HCT116 (cell line): ENCODE measurements around the gene TNN. TPM values are rescaled to one million over a fixed set of nuclear protein-coding genes. Genes with fewer than 3 reads are reported as not detected.
"Not testable (repeated sequence)": the region's sequence is repeated elsewhere in the genome, so short reads cannot be mapped to it uniquely, and the experiment has no call there.

ENCODE experiments used
- ATAC-seq: fragments of 200-7000 bp; cut with Tn5 transposase; 2 replicates; pipeline ENCODE4 v1.9.1; 2020; ENCODE audit warnings: mild to moderate bottlenecking, moderate library complexity
- BruUV-seq: library from RNA; stranded (reverse); fragments of 400-500 nt; replicated peaks from 2 replicates; lab custom pipeline; 2021; lab: Mats Ljungman, UMichigan
- CTCF ChIA-PET: fragments of 300-600 bp; sonication (Branson Sonifier 250); formaldehyde crosslinking; loops from one replicate; lab custom pipeline; 2021; ENCODE audit warnings: antibody characterized with exemption; lab: Charles Lee
- POLR2A ChIA-PET: fragments of 300-600, 350-600 bp; sonication (Branson Sonifier 250); formaldehyde crosslinking; loops from one replicate; lab custom pipeline; 2021; ENCODE audit warnings: antibody characterized with exemption; lab: Charles Lee
- RAD21 ChIA-PET, 2 experiments: fragments of 300-600 bp; sonication (Branson Sonifier 250); formaldehyde crosslinking; loops; one replicate each; lab custom pipeline; 2023; ENCODE audit warnings: low total read pairs in 2 of 2; ENCODE audit not compliant: uncharacterized antibody in 2 of 2, unreplicated experiment in 2 of 2, low non-redundant PET in 1 of 2; lab: Charles Lee
- DNase-seq: peaks from one replicate; pipeline ENCODE4 v3.0.0-alpha.2; 2010; ENCODE audit warnings: low read depth, low spot score
- H2AFZ ChIP-seq: fragments of 200-600 bp; shearing (Covaris generic), sonication (generic); 2 replicates; pipeline ENCODE4 v1.6.1; 2017; ENCODE audit warnings: low read depth, mixed run types, mixed read lengths, antibody characterized with exemption, low read length; ENCODE audit not compliant: poor library complexity, severe bottlenecking
- H3K27ac ChIP-seq: 2 replicates; pipeline ENCODE4 v1.5.1; 2012; ENCODE audit warnings: low read depth, low read length
- H3K27me3 ChIP-seq: fragments of 200-600 bp; sonication (generic); 2 replicates; pipeline ENCODE4 v1.6.1; 2016; ENCODE audit warnings: mixed run types, low read length, mixed read lengths; ENCODE audit not compliant: insufficient read depth
- H3K36me3 ChIP-seq, 2 experiments: fragments of 200-500 bp in 1 of 2; fragments of 200-600 bp in 1 of 2; sonication (Bioruptor generic) in 1 of 2; sonication (generic) in 1 of 2; 2 replicates each; pipeline versions ENCODE4 v1.5.1 to v1.6.1; 2014 to 2016; ENCODE audit warnings: low read length in 2 of 2, inconsistent platforms in 1 of 2, mixed read lengths in 1 of 2, mixed run types in 1 of 2; ENCODE audit not compliant: insufficient read depth in 2 of 2, control insufficient read depth in 1 of 2
- H3K4me1 ChIP-seq, 2 experiments: fragments of 200-600 bp in 1 of 2; sonication (generic) in 1 of 2; 2 replicates each; pipeline versions ENCODE4 v1.5.1 to v1.6.1; 2012 to 2017; ENCODE audit warnings: low read length in 2 of 2, inconsistent platforms in 1 of 2, mild to moderate bottlenecking in 1 of 2, mixed read lengths in 1 of 2, mixed run types in 1 of 2, moderate library complexity in 1 of 2; ENCODE audit not compliant: insufficient read depth in 2 of 2, control insufficient read depth in 1 of 2
- H3K4me2 ChIP-seq: fragments of 200-600 bp; sonication (generic); 2 replicates; pipeline ENCODE4 v1.6.1; 2017; ENCODE audit warnings: mixed run types, low read length, mixed read lengths
- H3K4me3 ChIP-seq, 2 experiments: fragments of 200-600 bp in 1 of 2; sonication (generic) in 1 of 2; replicated peaks in 1 of 2; 2 replicates each; pipeline ENCODE4 v1.5.1; 2011 to 2016; ENCODE audit warnings: low read length in 2 of 2, control low read depth in 1 of 2, low read depth in 1 of 2, mild to moderate bottlenecking in 1 of 2, mixed read lengths in 1 of 2, mixed run types in 1 of 2
- H3K79me2 ChIP-seq: fragments of 200-600 bp; sonication (generic); 2 replicates; pipeline ENCODE4 v1.6.1; 2017; ENCODE audit warnings: mild to moderate bottlenecking, mixed run types, low read length, moderate library complexity, mixed read lengths; ENCODE audit not compliant: insufficient read depth
- H3K9ac ChIP-seq: fragments of 200-600 bp; sonication (generic); 2 replicates; pipeline ENCODE4 v1.6.1; 2016; ENCODE audit warnings: low read length, mixed read lengths
- H3K9me2 ChIP-seq: fragments of 200-600 bp; sonication (generic), shearing (Covaris generic); 2 replicates; pipeline ENCODE4 v1.6.1; 2017; ENCODE audit warnings: mixed run types, mild to moderate bottlenecking, moderate library complexity; ENCODE audit not compliant: insufficient read depth
- H3K9me3 ChIP-seq, 2 experiments: fragments of 200-500 bp in 1 of 2; fragments of 200-600 bp in 1 of 2; sonication (Bioruptor generic) in 1 of 2; sonication (generic) in 1 of 2; 2 replicates each; pipeline ENCODE4 v1.6.1; 2014 to 2017; ENCODE audit warnings: low read length in 2 of 2, mixed read lengths in 2 of 2, inconsistent platforms in 1 of 2, low read depth in 1 of 2, mild to moderate bottlenecking in 1 of 2, mixed run types in 1 of 2, moderate library complexity in 1 of 2; ENCODE audit not compliant: control insufficient read depth in 1 of 2, insufficient read depth in 1 of 2
- H4K20me1 ChIP-seq: fragments of 200-600 bp; sonication (generic), shearing (Covaris generic); 2 replicates; pipeline ENCODE4 v1.6.1; 2017; ENCODE audit warnings: mixed run types, mild to moderate bottlenecking, moderate library complexity; ENCODE audit not compliant: insufficient read depth
- EZH2 ChIP-seq: fragments of 200-600 bp; sonication (generic); IDR thresholded peaks from 2 replicates; pipeline ENCODE4 v1.6.1; 2017; ENCODE audit warnings: antibody characterized with exemption, mixed run types
- EZH2phosphoT487 ChIP-seq: fragments of 200-600 bp; IDR thresholded peaks from 2 replicates; pipeline ENCODE4 v1.6.1; 2018; ENCODE audit warnings: antibody characterized with exemption, borderline replicate concordance
- POLR2A ChIP-seq: IDR thresholded peaks from 2 replicates; pipeline ENCODE4 v1.7.0; 2011; ENCODE audit warnings: borderline replicate concordance; ENCODE audit not compliant: insufficient read depth, insufficient read length; ENCODE audit errors: extremely low read depth
- TCF7L2 ChIP-seq: IDR thresholded peaks from 2 replicates; pipeline ENCODE4 v1.7.0; 2011; ENCODE audit warnings: borderline replicate concordance, inconsistent platforms; ENCODE audit not compliant: insufficient read depth, insufficient read length; ENCODE audit errors: extremely low read depth
- ZBTB33 ChIP-seq: IDR thresholded peaks from 2 replicates; pipeline ENCODE4 v1.6.1; 2011; ENCODE audit warnings: mild to moderate bottlenecking, low read length, moderate library complexity; ENCODE audit not compliant: insufficient replicate concordance; ENCODE audit errors: extremely low read depth
- intact Hi-C: fragments of 100-400 bp; cut with micrococcal nuclease; formaldehyde crosslinking; loops from 2 replicates; pipeline ENCODE4 v1.10.0; 2022
- total RNA-seq: library from RNA; stranded (reverse); gene quantifications from one replicate; pipeline ENCODE4 v1.2.1, GENCODE V29; 2021; ENCODE audit not compliant: unreplicated experiment

The TNN gene
- total RNA-seq, 1 experiment from 2014 or later, result not detected

DNA sequence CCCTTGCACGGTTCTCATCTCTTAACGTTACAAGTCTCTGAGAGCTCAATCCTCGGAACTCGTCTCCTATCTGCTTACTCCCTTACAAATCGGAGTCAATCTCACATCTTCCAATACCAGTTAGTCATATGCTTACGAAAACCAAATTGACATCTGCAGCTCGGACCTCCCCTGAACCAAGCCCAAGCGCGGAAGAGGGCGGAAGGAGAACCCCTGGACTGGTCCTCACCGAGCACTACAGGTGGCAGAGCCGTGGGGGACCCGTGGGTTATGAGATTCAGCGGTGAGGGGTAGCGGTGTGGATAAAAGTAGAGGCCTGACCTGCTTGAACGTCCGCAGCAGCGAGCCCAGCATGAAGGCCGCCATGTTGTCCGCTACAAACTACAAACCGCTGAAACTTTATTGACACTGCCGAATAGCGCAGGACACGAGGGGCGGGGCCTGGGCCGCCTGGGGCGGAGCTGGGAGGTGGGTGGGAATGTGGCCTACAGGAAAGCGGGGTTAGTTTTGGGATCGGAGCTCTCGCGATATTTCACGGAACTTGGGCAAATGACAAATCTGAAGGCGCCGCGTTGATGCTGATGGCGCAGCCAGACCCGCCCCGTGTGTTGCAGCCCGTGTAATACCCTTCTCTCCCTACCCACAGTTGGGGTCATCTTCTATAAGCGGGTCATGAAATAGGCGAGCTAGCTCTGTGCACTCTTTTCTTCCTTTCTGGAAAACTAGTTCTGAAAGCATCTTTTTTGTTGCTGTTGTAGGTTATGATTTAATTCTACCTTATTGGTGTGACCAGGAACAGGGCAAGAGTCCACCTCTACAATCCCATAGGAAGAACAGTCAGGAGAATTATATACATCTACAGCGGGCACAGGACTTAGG lies 44.4 kb upstream of the TNN start, which contains the start of gene MRPS14 (continued):
- TF ChIP-seq ZBTB33 (peak; percentile 95), EZH2phosphoT487 (no peak), TCF7L2 (peak; percentile 76), POLR2A (peak; percentile 86), EZH2 (no peak)

DNA sequence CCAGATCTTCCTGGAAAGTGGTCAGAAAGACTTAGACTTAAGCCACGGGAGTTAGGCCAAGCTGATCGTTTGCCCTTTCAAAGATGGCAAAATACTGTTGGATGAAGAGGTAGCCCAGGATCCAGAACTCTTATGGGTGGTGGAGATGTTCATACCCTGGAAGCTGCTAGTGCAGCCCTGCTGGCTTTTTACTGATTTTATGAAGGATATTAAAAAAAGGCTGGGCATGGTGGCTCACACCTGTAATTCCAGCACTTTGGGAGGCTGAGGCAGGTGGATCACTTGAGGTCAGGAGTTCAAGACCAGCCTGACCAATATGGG lies 43.8 kb upstream of the TNN start:
- H4K20me1 ChIP-seq, H3K9me2 ChIP-seq, DNase-seq, H3K27me3 ChIP-seq, H3K9me3 ChIP-seq, intact Hi-C loops, H3K36me3 ChIP-seq: not testable (repeated sequence)
- Histone ChIP-seq H3K79me2 (peaks cover 40% of the 10 kb centered on the region), H3K4me2 (peak overlapping the region; percentile 84), H3K4me3 (peak overlapping the region; percentile 90 to 97), H3K27ac (peak overlapping the region; percentile 40; the same call in 1 of the 2 replicates), H3K9ac (peak overlapping the region; percentile 88), H2AFZ (peak overlapping the region; percentile 71), H3K4me1 (peaks cover 0 to 14% of the 10 kb centered on the region in 2 experiments; a peak in 2 of 4 replicates)
- CTCF ChIA-PET, result interaction anchor here (0.9 to 1.5 kb wide), 2 partner anchors 121 to 122 kb away, joined by 3 to 7 read pairs; no protein-coding TSS in a partner anchor
- POLR2A ChIA-PET, result interaction anchor here (1.4 to 2.1 kb wide), 2 partner anchors 10 to 24 kb away, joined by 9 to 21 read pairs; partner anchors contain the start of gene CACYBP
- ATAC-seq, result 0 out of 2 replicates have a peak, but pooled peaks have one; percentile 1
- TSS peak; percentile 99 for BruUV-seq
- RAD21 ChIA-PET, result interaction anchor here in 1 of 2 experiments (0.8 kb wide), 1 partner anchor 122 kb away, joined by 3 read pairs; no protein-coding TSS in a partner anchor
